Fibroblast of skin of left quadriceps (primary cell): Measurements from ENCODE around the gene SORCS2.
"Not testable (repeated sequence)": the region's sequence is repeated elsewhere in the genome, so short reads cannot be mapped to it uniquely, and the experiment has no call there.

ENCODE experiments used
- DNase-seq, 2 experiments: peaks; one replicate each; pipeline ENCODE4 v3.0.0-alpha.2; 2013; ENCODE audit warnings: low read depth in 2 of 2

SORCS2 gene

GRCh38 chr4:7199771-7200441 lies 7.6 kb downstream of the SORCS2 start:
- DNase-seq: no peak

- DNase-seq: no peak
These were observed 8.5 kb downstream of the SORCS2 start for GRCh38 chr4:7200801-7201200.

- no peak for DNase-seq
These were observed 9.3 kb downstream of the SORCS2 start for GRCh38 chr4:7201420-7202305.

- no peak for DNase-seq
These were observed 10.1 kb downstream of the SORCS2 start for GRCh38 chr4:7202411-7202810.

GRCh38 chr4:7204656-7205387 lies 12.5 kb downstream of the SORCS2 start:
- no peak for DNase-seq

GRCh38 chr4:7206385-7206784 lies 14.0 kb downstream of the SORCS2 start:
- DNase-seq: no peak

GRCh38 chr4:7206911-7207567 lies 14.7 kb downstream of the SORCS2 start:
- DNase-seq: peak; percentile 70 to 73

GRCh38 chr4:7207628-7208231 lies 15.4 kb downstream of the SORCS2 start:
- DNase-seq: peak; percentile 61 to 62

- no peak for DNase-seq
These were observed 16.4 kb downstream of the SORCS2 start for GRCh38 chr4:7208509-7209451.

GRCh38 chr4:7209699-7210098 lies 17.4 kb downstream of the SORCS2 start:
- DNase-seq: no peak

GRCh38 chr4:7210824-7211223 lies 18.5 kb downstream of the SORCS2 start:
- DNase-seq: peak; percentile 61 to 64

- no peak for DNase-seq
These were observed 19.9 kb downstream of the SORCS2 start for GRCh38 chr4:7212101-7212674.

- DNase-seq: no peak
These were observed 20.6 kb downstream of the SORCS2 start for GRCh38 chr4:7212921-7213320.

GRCh38 chr4:7213807-7214206 lies 21.5 kb downstream of the SORCS2 start:
- DNase-seq: no peak

- DNase-seq: no peak
These were observed 22.0 kb downstream of the SORCS2 start for GRCh38 chr4:7214359-7214758.

GRCh38 chr4:7215187-7215586 lies 22.8 kb downstream of the SORCS2 start:
- DNase-seq: not testable (repeated sequence)

- no peak for DNase-seq
These were observed 24.7 kb downstream of the SORCS2 start for GRCh38 chr4:7217039-7217438.

- DNase-seq: no peak
These were observed 25.4 kb downstream of the SORCS2 start for GRCh38 chr4:7217474-7218321.

GRCh38 chr4:7218686-7219085 lies 26.3 kb downstream of the SORCS2 start:
- no peak for DNase-seq
